K562 (cell line): ENCODE results near the gene ATMIN. TPM values are rescaled to one million over a fixed set of nuclear protein-coding genes. Genes with fewer than 3 reads are reported as not detected.
A peak's percentile ranks its signal among the peaks of the same experiment; 100 is the strongest.

Experiments
- ARNT ChIP-seq, 2 experiments: fragments of 450-650 bp; IDR thresholded peaks; 2 replicates each; pipeline ENCODE4 v1.6.1; 2016; ENCODE audit warnings: mild to moderate bottlenecking in 1 of 2
- CBFB ChIP-seq: sonication (generic); formaldehyde crosslinking; IDR thresholded peaks from 2 replicates; pipeline ENCODE4 v1.4.0; 2020; ENCODE audit warnings: mild to moderate bottlenecking, missing genetic modification reagents
- CBX1 ChIP-seq: sonication (generic); IDR thresholded peaks from 2 replicates; pipeline ENCODE4 v1.6.1; 2016; ENCODE audit warnings: antibody characterized with exemption, low read depth, mild to moderate bottlenecking
- CBX3 ChIP-seq, 2 experiments: IDR thresholded peaks; 1 replicate in 1 of 2; 2 replicates in 1 of 2; pipeline ENCODE4 v1.6.1; 2012; ENCODE audit warnings: inconsistent platforms in 2 of 2, low read length in 2 of 2, borderline replicate concordance in 1 of 2, control low read depth in 1 of 2
- CC2D1A ChIP-seq: fragments of 450-650 bp; IDR thresholded peaks from 2 replicates; pipeline ENCODE4 v1.6.1; 2017; ENCODE audit warnings: mild to moderate bottlenecking
- CEBPZ ChIP-seq: fragments of 150-350 bp; IDR thresholded peaks from 2 replicates; pipeline ENCODE4 v1.6.1; 2014; ENCODE audit warnings: low read depth, mild to moderate bottlenecking, low read length, borderline replicate concordance
- CTBP1 ChIP-seq: fragments of 450-650 bp; IDR thresholded peaks from 2 replicates; pipeline ENCODE4 v1.6.1; 2016; ENCODE audit warnings: borderline replicate concordance
- DLX4 ChIP-seq: fragments of 250-450 bp; sonication (Bioruptor Pico); IDR thresholded peaks from 2 replicates; pipeline ENCODE4 v1.6.1; 2021; ENCODE audit warnings: mild to moderate bottlenecking
- E2F8 ChIP-seq: fragments of 450-650 bp; IDR thresholded peaks from 2 replicates; pipeline ENCODE4 v1.7.1; 2018; ENCODE audit warnings: mild to moderate bottlenecking, low read depth; ENCODE audit not compliant: partially characterized antibody
- NEUROD1 ChIP-seq: fragments of 150-350 bp; IDR thresholded peaks from 2 replicates; pipeline ENCODE4 v1.6.1; 2014; ENCODE audit warnings: borderline replicate concordance, low read length, low read depth; ENCODE audit not compliant: partially characterized antibody
- NFE2 ChIP-seq: IDR thresholded peaks from 2 replicates; pipeline ENCODE4 v1.6.1; 2014; ENCODE audit warnings: antibody characterized with exemption, low read depth
- NFIC ChIP-seq: fragments of 450-650 bp; IDR thresholded peaks from 2 replicates; pipeline ENCODE4 v1.6.1; 2017; ENCODE audit warnings: mild to moderate bottlenecking, inconsistent platforms
- POU5F1 ChIP-seq: fragments of 150-350 bp; IDR thresholded peaks from 2 replicates; pipeline ENCODE4 v1.6.1; 2014; ENCODE audit warnings: borderline replicate concordance, low read length, low read depth, mild to moderate bottlenecking; ENCODE audit not compliant: partially characterized antibody
- RCOR1 ChIP-seq, 2 experiments: IDR thresholded peaks; 2 replicates each; pipeline ENCODE4 v1.6.1; 2012; ENCODE audit warnings: low read depth in 2 of 2, low read length in 2 of 2, borderline replicate concordance in 1 of 2, improper control_type of control experiment in 1 of 2
- SMARCE1 ChIP-seq: fragments of 450-650 bp; IDR thresholded peaks from 2 replicates; pipeline ENCODE4 v1.7.1; 2016; ENCODE audit warnings: mild to moderate bottlenecking
- ZNF592 ChIP-seq: fragments of 450-650 bp; IDR thresholded peaks from 2 replicates; pipeline ENCODE4 v1.6.1; 2017; ENCODE audit warnings: antibody characterized with exemption, mild to moderate bottlenecking
- ZSCAN29 ChIP-seq: fragments of 450-650 bp; IDR thresholded peaks from 2 replicates; pipeline ENCODE4 v1.6.1; 2017
- polyA plus RNA-seq, 8 experiments: library from polyadenylated mRNA; depleted of rRNA in 4 of 8; stranded (reverse) in 5 of 8; unstranded in 3 of 8; fragments of >200 nt; fragmentation: Nextera tagmentation in 2 of 8; fragmentation: Illumina TruSeq in 1 of 8; extraction: Ambion mirVana in 2 of 8; extraction: Trizol in 1 of 8; gene quantifications; 2 replicates each; pipeline versions ENCODE4 v1.2.1 to v1.2.3, GENCODE V29; 2011 to 2014; ENCODE audit warnings: inconsistent platforms in 1 of 8, missing spikeins in 1 of 8
- total RNA-seq, 7 experiments: library from RNA; depleted of rRNA in 6 of 7; stranded (reverse); fragments of >200 nt in 6 of 7; fragmentation: Illumina TruSeq in 2 of 7; extraction: Trizol in 2 of 7; gene quantifications; 2 replicates each; pipeline versions ENCODE4 v1.2.1 to v1.2.3, GENCODE V29; 2011 to 2021; ENCODE audit warnings: low replicate concordance in 1 of 7

Gene ATMIN
- total and polyA plus RNA-seq, 9 of the 15 experiments (the other 6 are each of a cell fraction or from before 2014, with no cell fraction given): 6.7 to 40.9 (median 23.4) TPM

GRCh38 chr16:80986557-80986956, 49.1 kb upstream of the ATMIN start (continued):
- TF ChIP-seq RCOR1 (IDR thresholded peaks at IDR 0.05; ENCODE audit: borderline replicate concordance in 1 of 2, low read depth in 2 of 2, low read length in 2 of 2) (peak in 1 of 2 experiments; percentile 70; a peak in 1 of 4 replicates), NFE2 (0 out of 2 replicates have a peak, but pooled peaks have one; percentile 24), ZSCAN29 (no peak), E2F8 (no peak), ZNF592 (no peak), CBX1 (no peak), DLX4 (CRISPR knock-in tag) (no peak), CTBP1 (peak; percentile 21; the same call in 1 of the 2 replicates), CEBPZ (no peak), SMARCE1 (no peak), NFIC (peak; percentile 87), CC2D1A (no peak), ARNT (IDR thresholded peaks at IDR 0.05) (no peak), NEUROD1 (no peak), POU5F1 (no peak), CBX3 (IDR thresholded peaks at IDR 0.05; ENCODE audit: borderline replicate concordance in 1 of 2, low read length in 2 of 2) (no peak), CBFB (CRISPR knock-in tag) (no peak)
